Adipocyte (in vitro differentiated cells): ENCODE measurements around the gene SYTL3.

ENCODE experiments used
- DNase-seq: peaks from one replicate; pipeline ENCODE4 v3.0.0-alpha.2; 2015; ENCODE audit warnings: low read depth
- H3K27me3 ChIP-seq: replicated peaks from 2 replicates; pipeline ENCODE4 v1.7.0; 2013; ENCODE audit warnings: mild to moderate bottlenecking, low read length, moderate library complexity; ENCODE audit not compliant: control insufficient read depth, insufficient read depth
- H3K36me3 ChIP-seq: 2 replicates; pipeline ENCODE4 v1.7.0; 2013; ENCODE audit warnings: low read length, mild to moderate bottlenecking, moderate library complexity; ENCODE audit not compliant: control insufficient read depth, insufficient read depth, severe bottlenecking
- H3K4me1 ChIP-seq: 2 replicates; pipeline ENCODE4 v1.7.0; 2013; ENCODE audit warnings: mild to moderate bottlenecking, low read length, moderate library complexity; ENCODE audit not compliant: control insufficient read depth, insufficient read depth
- H3K4me3 ChIP-seq: 2 replicates; pipeline ENCODE4 v1.7.0; 2013; ENCODE audit warnings: mild to moderate bottlenecking, low read length, moderate library complexity
- H3K9ac ChIP-seq: 2 replicates; pipeline ENCODE4 v1.7.0; 2013; ENCODE audit warnings: mild to moderate bottlenecking, low read length, moderate library complexity
- H3K9me3 ChIP-seq: 2 replicates; pipeline ENCODE4 v1.7.0; 2013; ENCODE audit warnings: mild to moderate bottlenecking, low read length, moderate library complexity; ENCODE audit not compliant: control insufficient read depth

Gene SYTL3

GRCh38 chr6:158707821-158708195 lies 58.0 kb downstream of the SYTL3 start:
- DNase-seq: no peak
- Histone ChIP-seq H3K9ac (peak overlapping the region; percentile 14), H3K36me3 (no peaks in the 10 kb centered on the region), H3K4me3 (peak overlapping the region; percentile 58), H3K9me3 (no peaks in the 10 kb centered on the region), H3K27me3 (no peaks in the 10 kb centered on the region), H3K4me1 (peaks cover 21% of the 10 kb centered on the region)

DNA sequence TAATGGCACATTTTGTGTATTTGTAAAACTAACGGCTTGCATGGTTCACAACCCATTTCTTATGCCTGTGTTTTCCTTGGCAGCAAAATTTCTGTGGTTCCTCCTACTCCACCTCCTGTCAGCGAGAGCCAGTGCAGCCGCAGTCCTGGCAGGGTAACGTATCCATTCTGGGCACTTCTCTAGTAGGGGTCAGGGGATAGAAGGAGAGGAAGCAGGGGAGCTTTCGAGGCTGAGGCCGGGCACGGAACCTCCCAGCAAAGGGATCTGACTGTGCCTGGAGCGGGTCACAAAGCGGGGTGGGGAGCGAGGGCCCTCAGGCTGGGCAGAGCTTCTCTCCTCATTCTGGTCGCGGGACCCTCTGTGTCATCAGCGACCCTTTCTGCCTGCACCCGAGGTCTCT lies 58.4 kb downstream of the SYTL3 start:
- Histone ChIP-seq H3K27me3 (no peaks in the 10 kb centered on the region), H3K9me3 (no peaks in the 10 kb centered on the region), H3K4me3 (no peak overlapping the region), H3K36me3 (no peaks in the 10 kb centered on the region), H3K4me1 (peaks cover 21% of the 10 kb centered on the region), H3K9ac (no peak overlapping the region)
- DNase-seq: peak; percentile 39

GRCh38 chr6:158709809-158710208 lies 60.0 kb downstream of the SYTL3 start:
- DNase-seq: no peak
- Histone ChIP-seq H3K36me3 (no peaks in the 10 kb centered on the region), H3K27me3 (no peaks in the 10 kb centered on the region), H3K9me3 (no peaks in the 10 kb centered on the region), H3K4me1 (peaks cover 16% of the 10 kb centered on the region), H3K4me3 (no peak overlapping the region), H3K9ac (no peak overlapping the region)

GRCh38 chr6:158711264-158711663 lies 61.4 kb downstream of the SYTL3 start:
- H3K36me3 ChIP-seq: no peaks in the 10 kb centered on the region
- H3K27me3 ChIP-seq: no peaks in the 10 kb centered on the region
- no peaks in the 10 kb centered on the region for H3K9me3 ChIP-seq
- DNase-seq: no peak
- no peak overlapping the region for H3K9ac ChIP-seq
- H3K4me1 ChIP-seq: peaks cover 14% of the 10 kb centered on the region
- no peak overlapping the region for H3K4me3 ChIP-seq

DNA sequence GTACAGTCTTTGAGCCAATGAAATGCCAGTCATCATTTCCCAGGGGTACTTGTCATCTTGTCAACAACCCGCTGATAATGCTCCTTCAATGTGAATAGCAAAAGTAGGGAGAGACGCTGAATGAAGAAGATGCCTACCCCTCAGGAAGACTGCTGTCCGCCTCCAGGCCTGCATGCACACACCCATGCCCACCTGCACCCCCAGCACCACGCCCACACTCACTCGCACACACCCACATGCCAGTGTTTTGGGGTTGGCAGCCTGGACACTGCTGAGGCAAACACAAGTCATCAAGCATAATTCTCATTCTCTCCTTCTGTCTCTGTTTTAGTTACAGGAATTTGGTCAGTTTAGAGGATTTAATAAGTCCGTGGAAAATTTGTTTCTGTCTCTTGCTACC lies 63.6 kb downstream of the SYTL3 start:
- Histone ChIP-seq H3K9ac (no peak overlapping the region), H3K27me3 (no peaks in the 10 kb centered on the region), H3K4me3 (no peak overlapping the region), H3K9me3 (no peaks in the 10 kb centered on the region), H3K36me3 (no peaks in the 10 kb centered on the region), H3K4me1 (no peaks in the 10 kb centered on the region)
- no peak for DNase-seq

- no peak overlapping the region for H3K4me3 ChIP-seq
- H3K9ac ChIP-seq: no peak overlapping the region
- no peaks in the 10 kb centered on the region for H3K27me3 ChIP-seq
- no peaks in the 10 kb centered on the region for H3K9me3 ChIP-seq
- no peaks in the 10 kb centered on the region for H3K4me1 ChIP-seq
- DNase-seq: no peak
- H3K36me3 ChIP-seq: no peaks in the 10 kb centered on the region
Observed at GRCh38 chr6:158714706-158715105, 64.9 kb downstream of the SYTL3 start.

DNA sequence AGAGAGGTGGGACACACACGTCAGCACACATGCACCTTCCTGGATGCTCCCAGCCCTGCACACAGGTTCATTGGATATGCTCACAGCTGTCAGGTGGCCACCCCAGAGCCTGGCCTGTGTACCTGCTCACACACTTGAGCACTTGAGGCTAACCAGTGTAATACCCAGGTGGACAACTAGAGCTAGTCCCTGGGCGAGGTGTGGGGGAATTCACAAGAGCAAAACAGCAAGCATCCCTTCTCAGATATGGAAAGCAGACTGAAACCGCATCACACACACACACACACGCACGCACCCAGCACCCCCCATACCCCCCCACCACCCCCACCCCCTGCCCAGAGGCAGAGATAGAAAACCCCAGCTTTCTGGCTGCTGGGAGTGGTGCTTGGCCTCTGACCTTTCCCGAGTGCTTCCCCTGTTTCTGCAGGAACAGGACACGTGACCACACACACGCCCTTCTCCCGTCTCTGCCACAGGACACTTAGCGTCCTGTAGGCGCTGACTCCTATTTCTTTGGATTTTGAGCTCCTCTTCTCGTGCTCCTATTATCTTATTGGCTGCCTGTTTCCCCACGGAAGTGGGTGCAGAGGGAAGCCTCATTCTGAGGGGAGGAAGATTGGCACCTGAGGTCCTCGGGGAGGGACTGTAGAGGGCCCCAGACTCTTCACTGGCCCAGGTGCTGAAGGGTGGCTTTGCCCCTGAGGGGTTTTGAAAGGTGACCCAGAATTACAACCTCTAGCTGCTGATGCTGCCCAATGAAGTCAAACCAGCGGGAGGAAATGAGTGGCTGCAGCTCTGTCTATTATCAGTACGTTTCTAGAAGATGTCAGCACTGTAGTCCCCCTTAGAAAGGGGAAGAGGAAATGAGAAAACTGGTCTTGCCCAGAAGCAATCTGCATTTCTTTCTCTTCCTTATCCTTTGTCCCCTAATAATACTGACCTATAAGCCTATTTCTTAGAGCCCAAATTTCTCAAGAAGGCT lies 65.8 kb downstream of the SYTL3 start:
- Histone ChIP-seq H3K36me3 (no peaks in the 10 kb centered on the region), H3K4me1 (peaks cover 5% of the 10 kb centered on the region), H3K27me3 (no peaks in the 10 kb centered on the region), H3K9me3 (no peaks in the 10 kb centered on the region), H3K4me3 (no peak overlapping the region), H3K9ac (no peak overlapping the region)
- no peak for DNase-seq

- DNase-seq: no peak
- H3K27me3 ChIP-seq: no peaks in the 10 kb centered on the region
- H3K4me1 ChIP-seq: peaks cover 7% of the 10 kb centered on the region
- no peaks in the 10 kb centered on the region for H3K9me3 ChIP-seq
- no peak overlapping the region for H3K4me3 ChIP-seq
- no peaks in the 10 kb centered on the region for H3K36me3 ChIP-seq
- no peak overlapping the region for H3K9ac ChIP-seq
Observed at GRCh38 chr6:158717341-158718330, 67.8 kb downstream of the SYTL3 start.

GRCh38 chr6:158718461-158719046 lies 68.7 kb downstream of the SYTL3 start:
- peaks cover 7% of the 10 kb centered on the region for H3K4me1 ChIP-seq
- H3K9ac ChIP-seq: no peak overlapping the region
- H3K4me3 ChIP-seq: no peak overlapping the region
- no peaks in the 10 kb centered on the region for H3K36me3 ChIP-seq
- no peaks in the 10 kb centered on the region for H3K27me3 ChIP-seq
- H3K9me3 ChIP-seq: no peaks in the 10 kb centered on the region
- DNase-seq: no peak

GRCh38 chr6:158722176-158722729 lies 72.4 kb downstream of the SYTL3 start:
- no peaks in the 10 kb centered on the region for H3K9me3 ChIP-seq
- no peak overlapping the region for H3K9ac ChIP-seq
- peaks cover 7% of the 10 kb centered on the region for H3K4me1 ChIP-seq
- no peak for DNase-seq
- H3K36me3 ChIP-seq: no peaks in the 10 kb centered on the region
- no peaks in the 10 kb centered on the region for H3K27me3 ChIP-seq
- H3K4me3 ChIP-seq: no peak overlapping the region
